Ovary (tissue), 3 donors: ENCODE measurements around the gene IQCF6.

Experiments used
- EP300 ChIP-seq: sonication (generic); formaldehyde crosslinking; IDR thresholded peaks from one replicate; pipeline ENCODE4 v1.6.1; 2017; ENCODE audit warnings: antibody characterized with exemption
- POLR2A ChIP-seq: fragments of 450-650 bp; IDR thresholded peaks from one replicate; pipeline ENCODE4 v1.6.1; 2017; ENCODE audit warnings: antibody characterized with exemption, mild to moderate bottlenecking, moderate library complexity
- TF ChIP-seq, protein P1 (sequence below), 3 donors: fragments of 450-650 bp in 2 of 3; fragments of 200-600 bp in 1 of 3; IDR thresholded peaks; one replicate each; pipeline versions ENCODE4 v1.5.1 to v1.8.0; 2016 to 2022; ENCODE audit warnings: antibody characterized with exemption in 3 of 3, mild to moderate bottlenecking in 1 of 3
- donor health status: DM: no; HTN: no; CAD: no.

DNA sequence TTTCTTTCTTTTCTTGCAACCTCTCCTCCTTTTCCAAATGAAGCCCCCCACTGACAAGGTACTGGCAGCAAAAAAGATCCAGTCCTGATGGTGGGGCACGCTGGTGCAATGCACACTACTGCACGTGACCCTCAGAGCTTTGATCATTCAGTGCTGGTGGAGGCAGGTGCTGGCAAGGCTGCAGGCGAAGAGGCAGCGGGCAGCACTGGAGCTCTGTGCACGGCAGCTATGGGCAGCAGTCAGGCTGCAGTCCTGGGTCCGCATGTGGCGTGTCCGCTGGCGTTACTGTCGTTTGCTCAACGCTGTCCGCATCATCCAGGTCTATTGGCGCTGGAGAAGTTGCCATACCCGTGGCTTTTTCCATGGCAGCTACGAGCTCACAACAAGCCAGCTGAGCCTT is 40.1 kb upstream of the IQCF6 start:
- TF ChIP-seq, protein P1, sequence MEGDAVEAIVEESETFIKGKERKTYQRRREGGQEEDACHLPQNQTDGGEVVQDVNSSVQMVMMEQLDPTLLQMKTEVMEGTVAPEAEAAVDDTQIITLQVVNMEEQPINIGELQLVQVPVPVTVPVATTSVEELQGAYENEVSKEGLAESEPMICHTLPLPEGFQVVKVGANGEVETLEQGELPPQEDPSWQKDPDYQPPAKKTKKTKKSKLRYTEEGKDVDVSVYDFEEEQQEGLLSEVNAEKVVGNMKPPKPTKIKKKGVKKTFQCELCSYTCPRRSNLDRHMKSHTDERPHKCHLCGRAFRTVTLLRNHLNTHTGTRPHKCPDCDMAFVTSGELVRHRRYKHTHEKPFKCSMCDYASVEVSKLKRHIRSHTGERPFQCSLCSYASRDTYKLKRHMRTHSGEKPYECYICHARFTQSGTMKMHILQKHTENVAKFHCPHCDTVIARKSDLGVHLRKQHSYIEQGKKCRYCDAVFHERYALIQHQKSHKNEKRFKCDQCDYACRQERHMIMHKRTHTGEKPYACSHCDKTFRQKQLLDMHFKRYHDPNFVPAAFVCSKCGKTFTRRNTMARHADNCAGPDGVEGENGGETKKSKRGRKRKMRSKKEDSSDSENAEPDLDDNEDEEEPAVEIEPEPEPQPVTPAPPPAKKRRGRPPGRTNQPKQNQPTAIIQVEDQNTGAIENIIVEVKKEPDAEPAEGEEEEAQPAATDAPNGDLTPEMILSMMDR (IDR thresholded peaks at IDR 0.05) = no peak
- TF ChIP-seq POLR2A = no peak
- TF ChIP-seq EP300 = no peak
